ENCODE results near the gene SH3PXD2A. TPM values are rescaled to one million over a fixed set of nuclear protein-coding genes. Genes with fewer than 3 reads are reported as not detected.

The SH3PXD2A gene
- total RNA-seq, 1 experiment from 2014 or later, result 6.3 TPM

- Mint-ChIP-seq H3K27me3 (ENCODE audit: insufficient read depth, unreplicated experiment) (no peaks in the 10 kb centered on the region), H3K4me3 (ENCODE audit: unreplicated experiment) (no peak overlapping the region), H3K4me1 (ENCODE audit: low read depth, unreplicated experiment) (peaks cover 20% of the 10 kb centered on the region), H3K36me3 (ENCODE audit: insufficient read depth, unreplicated experiment) (no peaks in the 10 kb centered on the region), H3K27ac (ENCODE audit: unreplicated experiment) (no peak overlapping the region), H3K9me3 (ENCODE audit: unreplicated experiment) (no peaks in the 10 kb centered on the region)
- POLR2A ChIA-PET, result no interaction called here
- intact Hi-C loops (cut with micrococcal nuclease; ENCODE audit: unreplicated experiment), result no loop called here
- CTCF ChIA-PET, result no interaction called here
- H3K9me3 ChIP-seq, result no peaks in the 10 kb centered on the region
- no peak overlapping the region for H3K4me3 ChIP-seq (ENCODE audit: low read depth, low read length)
- H3K27me3 ChIP-seq (replicated peaks; ENCODE audit: control insufficient read depth, insufficient read depth, low read length), result no peaks in the 10 kb centered on the region
- no peaks in the 10 kb centered on the region; the same call in none of the 2 replicates for H3K36me3 ChIP-seq (ENCODE audit: control insufficient read depth, insufficient read depth, low read length)
- no peak for TF ChIP-seq CTCF (IDR thresholded peaks at IDR 0.05; ENCODE audit: insufficient read depth in 1 of 2, low read depth in 1 of 2, low read length in 1 of 2, severe bottlenecking in 1 of 2, unreplicated experiment in 1 of 2)
- H3K4me1 ChIP-seq, result 0 out of 2 replicates have a peak, but pooled peaks cover 4% of the 10 kb centered on the region
- no TSS peak for BruUV-seq (replicated peaks)
- peak in 1 of 2 experiments; percentile 9 for DNase-seq
Observed at GRCh38 chr10:103843854-103844570, 11.4 kb downstream of the SH3PXD2A start.

GRCh38 chr10:103843045-103843444 is 12.3 kb downstream of the SH3PXD2A start:
- TF ChIP-seq CTCF (IDR thresholded peaks at IDR 0.05; ENCODE audit: insufficient read depth in 1 of 2, low read depth in 1 of 2, low read length in 1 of 2, severe bottlenecking in 1 of 2, unreplicated experiment in 1 of 2), result no peak
- ChIA-PET POLR2A (no interaction called here), CTCF (no interaction called here)
- Mint-ChIP-seq H3K27ac (ENCODE audit: unreplicated experiment) (no peak overlapping the region), H3K4me3 (ENCODE audit: unreplicated experiment) (no peak overlapping the region), H3K4me1 (ENCODE audit: low read depth, unreplicated experiment) (peaks cover 13% of the 10 kb centered on the region), H3K36me3 (ENCODE audit: insufficient read depth, unreplicated experiment) (no peaks in the 10 kb centered on the region), H3K27me3 (ENCODE audit: insufficient read depth, unreplicated experiment) (no peaks in the 10 kb centered on the region), H3K9me3 (ENCODE audit: unreplicated experiment) (no peaks in the 10 kb centered on the region)
- no peaks in the 10 kb centered on the region for H3K27me3 ChIP-seq (replicated peaks; ENCODE audit: control insufficient read depth, insufficient read depth, low read length)
- no peak for DNase-seq
- intact Hi-C loops (cut with micrococcal nuclease; ENCODE audit: unreplicated experiment), result no loop called here
- no peak overlapping the region for H3K4me3 ChIP-seq (ENCODE audit: low read depth, low read length)
- H3K4me1 ChIP-seq, result peaks cover 5% of the 10 kb centered on the region
- H3K9me3 ChIP-seq, result no peaks in the 10 kb centered on the region
- BruUV-seq (replicated peaks), result no TSS peak
- H3K36me3 ChIP-seq (ENCODE audit: control insufficient read depth, insufficient read depth, low read length), result no peaks in the 10 kb centered on the region; the same call in none of the 2 replicates

GRCh38 chr10:103842605-103843004 is 12.8 kb downstream of the SH3PXD2A start:
- Mint-ChIP-seq H3K27ac (ENCODE audit: unreplicated experiment) (no peak overlapping the region), H3K4me1 (ENCODE audit: low read depth, unreplicated experiment) (peaks cover 13% of the 10 kb centered on the region), H3K27me3 (ENCODE audit: insufficient read depth, unreplicated experiment) (no peaks in the 10 kb centered on the region), H3K4me3 (ENCODE audit: unreplicated experiment) (no peak overlapping the region), H3K9me3 (ENCODE audit: unreplicated experiment) (no peaks in the 10 kb centered on the region), H3K36me3 (ENCODE audit: insufficient read depth, unreplicated experiment) (no peaks in the 10 kb centered on the region)
- no TSS peak for BruUV-seq (replicated peaks)
- DNase-seq, result no peak
- Histone ChIP-seq H3K36me3 (ENCODE audit: control insufficient read depth, insufficient read depth, low read length) (no peaks in the 10 kb centered on the region; the same call in none of the 2 replicates), H3K4me1 (peaks cover 9% of the 10 kb centered on the region), H3K9me3 (no peaks in the 10 kb centered on the region), H3K27me3 (replicated peaks; ENCODE audit: control insufficient read depth, insufficient read depth, low read length) (no peaks in the 10 kb centered on the region), H3K4me3 (ENCODE audit: low read depth, low read length) (no peak overlapping the region)
- ChIA-PET CTCF (no interaction called here), POLR2A (no interaction called here)
- no peak for TF ChIP-seq CTCF (IDR thresholded peaks at IDR 0.05; ENCODE audit: insufficient read depth in 1 of 2, low read depth in 1 of 2, low read length in 1 of 2, severe bottlenecking in 1 of 2, unreplicated experiment in 1 of 2)
- intact Hi-C loops (cut with micrococcal nuclease; ENCODE audit: unreplicated experiment), result no loop called here

Measured in Caco-2 (cell line).